C4-2B (cell line): ENCODE results near the gene REV1.

Source experiments
- CTCF ChIP-seq: fragments of 450-650 bp; conservative IDR thresholded peaks from 2 replicates; pipeline ENCODE4 v1.5.1; 2017; ENCODE audit warnings: mild to moderate bottlenecking
- ZFX ChIP-seq: fragments of 450-650 bp; IDR thresholded peaks from 2 replicates; pipeline ENCODE4 v1.6.1; 2017

- TF ChIP-seq CTCF (no peak), ZFX (no peak)
Observed at GRCh38 chr2:99433340-99433739, 56.5 kb downstream of the REV1 start.
